ENCODE data around the gene UNG.
A peak's percentile ranks its signal among the peaks of the same experiment; 100 is the strongest.

The UNG gene

GRCh38 chr12:109124878-109125648 lies 27.7 kb downstream of the UNG start:
- no peak for DNase-seq

- no peak for DNase-seq
Observed at GRCh38 chr12:109125791-109126190, 28.4 kb downstream of the UNG start.

GRCh38 chr12:109126784-109127183 lies 29.4 kb downstream of the UNG start:
- no peak for DNase-seq

- DNase-seq = no peak
Observed at GRCh38 chr12:109127533-109128242, 30.3 kb downstream of the UNG start.

- no peak for DNase-seq
Observed at GRCh38 chr12:109130297-109131153, 33.1 kb downstream of the UNG start.

GRCh38 chr12:109131154-109132050 lies 34.0 kb downstream of the UNG start:
- DNase-seq = no peak

GRCh38 chr12:109134186-109134917 lies 37.0 kb downstream of the UNG start:
- DNase-seq = peak in 1 of 2 donors; percentile 32

GRCh38 chr12:109137055-109137454 lies 39.7 kb downstream of the UNG start:
- peak; percentile 35 to 64 for DNase-seq

GRCh38 chr12:109139360-109139759 lies 42.0 kb downstream of the UNG start:
- DNase-seq = no peak

- no peak for DNase-seq
Observed at GRCh38 chr12:109139791-109140190, 42.4 kb downstream of the UNG start.

- no peak for DNase-seq
Observed at GRCh38 chr12:109140560-109140959, 43.2 kb downstream of the UNG start.

- DNase-seq = no peak
Observed at GRCh38 chr12:109144224-109144623, 46.8 kb downstream of the UNG start.

- peak in 1 of 2 donors; percentile 33 for DNase-seq
Observed at GRCh38 chr12:109147126-109147525, 49.7 kb downstream of the UNG start.

- DNase-seq = no peak
Observed at GRCh38 chr12:109147954-109148353, 50.6 kb downstream of the UNG start.

- DNase-seq = no peak
Observed at GRCh38 chr12:109150124-109150640, 52.8 kb downstream of the UNG start.

- no peak for DNase-seq
Observed at GRCh38 chr12:109151457-109151856, 54.1 kb downstream of the UNG start.

GRCh38 chr12:109153821-109154441 lies 56.5 kb downstream of the UNG start:
- DNase-seq = no peak

- peak; percentile 72 to 85 for DNase-seq
Observed at GRCh38 chr12:109154451-109155438, 57.3 kb downstream of the UNG start.

GRCh38 chr12:109156036-109156435 lies 58.6 kb downstream of the UNG start:
- no peak for DNase-seq

GRCh38 chr12:109156586-109156985 lies 59.2 kb downstream of the UNG start:
- DNase-seq = no peak
